IPS-18c (cell line): Measurements from ENCODE around the gene B4GALNT2.

ENCODE experiments used
- H3K4me3 ChIP-seq: 2 replicates; pipeline ENCODE4 v1.7.0; 2013; ENCODE audit warnings: low read depth, mild to moderate bottlenecking, low read length, moderate library complexity; ENCODE audit not compliant: insufficient read depth
- H3K9me3 ChIP-seq: one replicate; pipeline ENCODE4 v1.6.1; 2013; ENCODE audit warnings: mild to moderate bottlenecking, low read length, moderate library complexity; ENCODE audit not compliant: control insufficient read depth, insufficient read depth

B4GALNT2 gene

DNA sequence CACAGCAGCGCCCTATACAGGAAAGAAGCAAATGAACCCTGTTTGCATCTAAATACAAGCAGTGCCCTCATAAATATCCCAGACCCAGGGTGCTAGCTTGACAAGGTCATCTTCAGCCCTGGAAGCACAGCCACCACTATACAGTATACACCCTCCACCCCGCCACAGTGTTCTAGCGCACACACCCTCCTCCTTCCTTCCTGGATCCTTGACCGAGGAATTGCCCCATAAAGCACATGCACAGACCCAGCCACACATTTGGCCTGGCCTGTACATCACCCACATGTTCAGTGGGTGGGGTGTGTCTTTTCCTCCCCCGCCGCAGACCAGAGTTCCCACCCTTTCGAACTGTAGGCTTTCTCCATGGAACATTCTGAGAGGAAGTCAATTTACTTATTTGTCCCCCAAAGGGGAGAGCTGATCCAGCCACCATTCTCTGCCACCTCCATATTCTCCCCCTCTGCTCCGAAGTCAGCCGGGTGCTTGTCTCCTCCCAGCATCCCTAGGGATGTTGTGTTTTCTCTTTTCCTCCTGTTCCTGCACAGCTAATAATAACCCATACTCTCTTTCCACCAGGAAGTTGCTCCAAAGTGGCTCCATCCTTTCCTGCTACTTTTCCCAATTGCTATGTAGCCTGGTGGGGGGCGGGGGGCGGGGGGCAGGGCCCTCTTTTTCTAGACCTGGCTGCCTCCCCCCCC lies 84.5 kb downstream of the B4GALNT2 start:
- no peak overlapping the region for H3K4me3 ChIP-seq
- H3K9me3 ChIP-seq = no peaks in the 10 kb centered on the region

DNA sequence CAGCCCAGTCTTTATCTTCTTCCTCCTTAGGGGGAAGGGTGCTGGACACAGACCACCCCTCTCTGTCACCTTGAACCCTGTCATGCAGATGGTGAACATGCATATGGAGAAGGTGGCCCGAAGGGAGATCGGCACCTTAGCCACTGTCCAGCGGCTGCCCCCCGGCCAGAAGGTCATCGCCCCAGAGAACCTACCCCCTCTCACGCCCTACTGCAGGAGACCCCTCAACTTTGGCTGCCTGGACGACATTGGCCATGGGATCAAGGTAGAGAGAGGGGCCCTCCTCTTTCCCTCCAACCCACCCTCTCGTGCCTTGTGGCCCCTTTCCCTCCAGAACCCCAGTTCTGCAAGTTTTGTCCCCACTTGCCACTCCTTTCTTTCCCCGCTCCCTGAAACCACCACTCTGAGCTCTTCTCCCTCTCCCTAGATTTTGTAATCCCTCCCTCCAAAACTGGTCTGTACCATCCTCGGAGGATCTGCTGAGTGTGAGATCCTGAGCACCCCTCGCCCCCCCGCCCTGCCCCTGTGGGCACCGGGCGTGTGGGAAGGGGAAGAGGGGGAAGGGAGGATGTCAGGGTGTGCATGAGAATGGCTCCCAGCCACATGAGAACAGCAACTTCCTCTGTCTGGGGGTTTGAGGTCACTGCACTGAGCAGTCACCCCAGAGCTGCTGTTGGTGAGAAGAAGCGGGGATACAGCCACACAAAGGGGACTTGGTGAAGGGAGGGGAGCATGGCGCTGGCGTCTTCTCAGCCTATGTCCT lies 85.3 kb downstream of the B4GALNT2 start:
- no peak overlapping the region for H3K4me3 ChIP-seq
- H3K9me3 ChIP-seq = no peaks in the 10 kb centered on the region

DNA sequence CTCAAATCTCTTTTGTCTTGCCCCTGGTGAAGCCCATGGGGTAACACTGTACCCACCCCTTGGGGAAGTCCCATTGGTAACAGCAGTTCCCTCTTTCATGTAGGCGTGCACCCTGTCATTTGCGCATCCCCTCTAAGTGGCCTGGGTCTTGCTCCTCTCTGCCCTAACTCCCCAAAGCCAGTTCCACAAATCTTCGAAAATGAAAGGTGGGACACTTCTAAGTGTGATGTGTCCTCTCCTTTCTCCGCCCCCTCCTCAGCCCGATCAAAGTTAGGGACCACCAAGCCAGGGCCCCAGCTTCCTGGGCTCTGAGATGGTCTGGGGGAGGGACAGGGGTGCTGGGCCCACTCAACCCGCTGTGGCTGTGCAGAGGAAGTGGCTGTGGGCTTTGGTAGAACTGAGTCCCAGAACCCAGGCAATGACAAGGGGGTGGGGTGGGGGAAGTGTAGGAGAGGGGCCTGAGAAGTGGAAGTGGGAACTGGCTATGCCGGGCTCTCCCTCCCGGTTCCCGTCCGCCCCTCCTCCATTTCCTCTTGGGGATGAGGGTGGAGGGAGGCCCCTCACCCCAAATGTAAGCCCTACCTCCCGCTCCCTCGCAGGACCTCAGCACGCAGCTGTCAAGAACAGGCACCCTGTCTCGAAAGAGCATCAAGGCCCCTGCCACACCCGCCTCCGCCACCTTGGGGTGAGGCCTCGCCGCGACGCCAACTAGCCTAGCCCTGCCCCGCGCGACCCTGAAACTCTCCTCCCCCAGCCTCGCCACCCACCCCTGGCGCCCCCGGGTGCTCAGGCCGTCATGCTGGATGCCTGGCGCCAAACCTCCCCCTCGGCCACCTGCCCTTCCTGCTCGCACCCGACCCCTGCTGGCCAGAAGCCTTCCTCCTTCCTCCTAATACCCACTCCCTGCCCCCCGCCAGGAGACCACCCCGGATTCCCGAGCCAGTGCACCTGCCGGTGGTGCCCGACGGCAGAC lies 86.7 kb downstream of the B4GALNT2 start:
- Histone ChIP-seq H3K4me3 (no peak overlapping the region; the same call in 1 of the 2 replicates), H3K9me3 (no peaks in the 10 kb centered on the region)

DNA sequence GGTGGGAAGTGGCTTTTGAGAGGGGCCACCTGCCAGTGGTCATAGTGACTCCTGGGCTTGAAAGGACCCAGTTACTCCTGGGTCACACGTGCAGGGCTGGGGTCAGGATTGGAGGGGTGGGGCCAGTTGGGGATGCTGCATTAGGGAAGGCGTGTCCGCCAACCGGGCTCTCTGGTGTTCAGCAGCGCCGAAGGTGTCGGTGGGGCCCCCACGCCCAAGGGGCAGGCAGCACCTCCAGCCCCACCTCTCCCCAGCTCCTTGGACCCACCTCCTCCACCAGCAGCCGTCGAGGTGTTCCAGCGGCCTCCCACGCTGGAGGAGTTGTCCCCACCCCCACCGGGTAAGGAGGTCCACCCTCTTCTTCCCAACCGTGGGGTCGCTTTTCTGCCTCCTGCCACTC lies 87.4 kb downstream of the B4GALNT2 start:
- Histone ChIP-seq H3K4me3 (no peak overlapping the region), H3K9me3 (no peaks in the 10 kb centered on the region)

DNA sequence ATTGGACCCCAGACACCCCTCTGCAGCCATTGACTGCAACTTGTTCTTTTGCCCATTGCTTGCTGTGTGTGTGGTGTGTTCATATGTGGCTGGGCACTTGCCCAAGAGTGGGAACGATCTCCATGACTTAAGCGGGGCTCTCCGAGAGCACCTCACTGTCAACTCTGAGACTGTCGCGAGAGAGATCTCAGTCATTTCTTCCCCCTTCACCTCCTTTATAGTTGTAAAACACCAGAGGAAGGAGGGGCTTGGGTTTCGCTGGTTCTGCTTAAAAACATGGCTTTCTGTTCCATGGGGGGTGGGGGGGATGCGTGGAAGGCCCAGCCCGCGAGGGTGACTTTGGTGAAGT lies 90.6 kb downstream of the B4GALNT2 start:
- Histone ChIP-seq H3K9me3 (no peaks in the 10 kb centered on the region), H3K4me3 (peak overlapping the region; percentile 56; the same call in 1 of the 2 replicates)

DNA sequence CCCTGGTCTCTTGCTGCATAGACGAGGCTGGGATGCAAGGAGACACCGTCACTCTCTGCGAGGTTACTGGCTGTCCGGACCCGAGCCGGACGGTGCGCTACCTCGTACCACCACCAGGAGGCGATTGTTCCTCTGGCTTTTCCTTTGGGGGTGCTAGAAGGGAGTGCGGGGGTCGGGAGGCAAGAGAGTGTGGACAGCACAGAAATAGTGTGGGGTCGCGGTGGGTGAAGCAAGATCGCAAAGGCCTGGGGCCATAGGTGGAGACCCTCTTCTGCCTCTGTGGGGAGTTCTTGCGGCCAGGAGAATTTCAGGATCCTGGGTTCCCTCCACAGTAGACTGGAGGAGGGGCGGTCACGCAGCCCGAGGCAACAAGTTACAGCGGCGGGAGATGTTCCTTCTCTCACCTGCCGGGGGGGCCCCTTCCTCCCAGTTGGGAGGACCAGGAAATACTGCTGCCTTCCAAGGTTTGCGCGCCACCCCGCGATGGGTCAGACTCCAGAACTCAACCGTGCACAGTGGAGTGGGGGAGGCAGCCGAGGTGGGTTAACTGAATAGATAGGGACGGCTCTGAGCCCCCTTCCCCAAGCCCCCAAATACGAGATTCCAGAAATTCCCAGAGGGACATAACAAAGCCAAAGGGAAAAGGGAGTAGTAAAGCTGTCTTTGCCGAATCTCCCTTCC lies 91.1 kb downstream of the B4GALNT2 start:
- H3K4me3 ChIP-seq = peak overlapping the region; percentile 56

DNA sequence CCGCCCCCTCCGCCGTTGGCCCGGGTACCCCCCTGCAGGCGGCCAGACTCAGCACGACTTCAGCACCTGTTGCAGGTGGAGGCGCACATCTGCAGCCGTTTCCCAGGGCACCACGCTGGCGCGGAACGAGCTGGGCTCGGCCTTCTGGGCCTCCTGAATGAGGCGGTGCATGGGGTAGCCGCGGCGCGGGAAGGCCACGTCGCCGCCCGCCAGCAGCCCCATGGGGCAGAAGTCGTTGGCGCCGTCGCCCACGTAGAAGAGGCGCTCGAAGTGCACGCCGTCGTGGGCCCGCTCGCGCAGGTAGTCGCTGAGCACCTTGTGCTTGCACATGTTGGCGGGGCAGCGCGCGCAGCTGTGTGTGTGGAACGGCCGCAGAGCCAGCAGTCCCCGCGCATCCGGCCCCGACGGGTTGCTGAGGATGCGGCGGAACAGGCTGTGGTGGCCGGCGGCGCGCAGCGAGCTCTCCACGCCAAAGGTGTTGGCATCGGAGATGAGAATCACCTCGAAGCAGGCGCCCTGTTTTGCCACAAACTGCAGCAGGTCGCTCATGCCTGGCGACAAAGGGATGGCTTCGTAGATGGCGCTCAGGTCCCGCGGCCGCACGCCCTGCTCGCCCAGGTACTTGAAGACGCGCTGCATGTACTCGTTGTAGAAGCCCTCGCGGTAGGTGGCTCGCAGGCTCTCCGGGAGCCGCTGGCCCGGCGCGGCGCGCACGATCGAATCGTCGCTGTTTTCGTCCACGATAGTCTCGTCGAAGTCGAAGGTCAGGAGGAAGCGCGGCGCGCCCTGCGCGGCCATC lies 91.8 kb downstream of the B4GALNT2 start:
- Histone ChIP-seq H3K4me3 (peak overlapping the region; percentile 56), H3K9me3 (no peaks in the 10 kb centered on the region)

More for the DNA sequence above, 91.1 kb downstream of the B4GALNT2 start:
- H3K9me3 ChIP-seq = no peaks in the 10 kb centered on the region

DNA sequence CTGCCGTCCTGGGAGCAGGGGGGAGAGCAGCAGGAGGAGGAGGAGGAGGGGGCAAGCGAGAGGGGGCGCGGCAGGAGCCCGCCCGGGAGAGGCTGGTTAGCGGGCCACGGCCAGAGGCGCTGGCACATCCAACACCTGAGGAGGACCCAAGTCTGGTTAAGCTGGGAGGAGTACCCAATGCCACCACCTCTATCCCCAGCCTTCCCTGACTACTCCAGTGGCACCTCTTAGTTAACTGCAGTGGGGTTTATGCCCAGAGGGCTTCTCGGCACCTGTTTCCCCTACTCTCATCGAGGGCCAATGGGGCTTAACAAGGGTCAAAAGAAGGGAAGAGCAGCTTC lies 92.4 kb downstream of the B4GALNT2 start:
- Histone ChIP-seq H3K9me3 (no peaks in the 10 kb centered on the region), H3K4me3 (peak overlapping the region; percentile 56)

DNA sequence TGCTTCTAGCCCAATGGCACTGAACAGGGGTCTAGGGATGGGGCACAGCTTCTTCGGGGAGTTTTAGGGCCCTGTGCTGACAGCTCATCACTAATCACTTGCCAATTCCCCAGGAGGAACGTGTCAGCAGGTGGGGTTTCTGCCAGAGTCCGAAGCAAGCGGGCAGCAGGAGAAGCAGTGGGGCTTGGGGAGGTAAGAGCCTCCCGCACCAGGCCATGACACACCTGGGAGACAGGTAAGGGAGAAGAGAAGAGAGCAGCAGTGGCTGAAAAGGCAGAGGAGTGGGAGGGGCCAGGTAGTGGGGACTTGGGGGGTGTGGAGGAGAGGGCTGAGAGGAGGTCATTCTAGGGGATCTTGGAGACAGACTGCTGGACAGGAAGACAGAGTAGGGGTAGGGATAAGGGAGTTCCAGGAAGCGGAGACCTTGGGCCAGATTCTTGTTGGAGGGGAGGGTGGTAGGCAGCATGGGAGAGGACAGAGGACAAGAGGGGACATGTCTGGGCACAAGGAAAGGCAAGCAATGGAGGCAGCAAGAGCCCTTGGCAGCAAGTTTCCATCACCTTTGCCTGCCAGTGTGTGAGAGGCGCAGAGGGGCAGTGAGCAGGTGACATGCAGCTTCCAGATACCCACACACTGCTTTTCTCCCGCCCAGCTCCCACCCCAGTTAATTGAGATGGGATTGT lies 93.1 kb downstream of the B4GALNT2 start:
- H3K4me3 ChIP-seq = no peak overlapping the region
- H3K9me3 ChIP-seq = no peaks in the 10 kb centered on the region
